GM19239 (cell line): ENCODE measurements around the gene SLC25A21.

ENCODE experiments used
- DNase-seq: peaks from one replicate; pipeline ENCODE4 v3.0.0; 2011; ENCODE audit warnings: low spot score; ENCODE audit not compliant: insufficient read length
- FAIRE-seq: peaks from 2 replicates; lab custom pipeline; 2011; peaks lifted over from hg19 to GRCh38; lab: Jason Lieb, UNC

Gene SLC25A21

DNA sequence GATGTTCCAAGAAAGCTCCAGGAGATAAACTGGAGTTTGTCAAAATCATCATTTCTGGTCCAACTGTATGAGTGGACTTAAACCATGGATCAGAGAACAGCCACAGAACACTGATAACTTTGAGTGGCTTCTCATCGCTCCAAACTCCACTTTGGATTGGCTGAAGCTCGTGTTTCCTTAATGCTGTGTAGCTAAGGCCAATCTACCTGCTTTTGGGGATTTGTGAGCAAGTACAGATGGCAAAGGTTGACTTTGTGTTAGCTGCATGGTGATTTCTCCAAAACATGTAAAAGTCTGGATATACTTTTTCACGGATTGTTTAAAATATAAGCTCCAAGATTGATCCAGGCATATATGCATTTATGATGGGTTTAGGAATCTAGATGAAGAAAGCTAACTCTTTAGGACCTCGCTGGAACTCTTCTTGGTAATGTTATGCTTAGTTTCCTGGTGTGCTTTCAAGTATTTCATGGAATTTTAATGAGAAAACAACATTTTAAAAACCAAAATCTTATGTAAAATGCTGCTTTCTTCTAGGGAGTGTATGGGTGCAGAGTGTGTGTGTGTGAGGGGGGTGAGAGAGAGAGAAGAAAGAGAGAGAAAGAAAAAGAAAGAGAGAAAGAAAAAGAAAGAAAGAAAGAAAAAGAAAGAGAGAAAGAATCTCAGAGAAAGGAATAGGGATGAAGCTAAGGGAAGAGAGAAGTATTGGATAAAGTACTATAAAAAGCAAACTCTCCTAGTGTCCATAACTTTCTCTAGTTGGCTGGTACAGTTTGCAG, 522.3 kb downstream of the SLC25A21 start:
- DNase-seq (no peak), FAIRE-seq (no peak)

DNA sequence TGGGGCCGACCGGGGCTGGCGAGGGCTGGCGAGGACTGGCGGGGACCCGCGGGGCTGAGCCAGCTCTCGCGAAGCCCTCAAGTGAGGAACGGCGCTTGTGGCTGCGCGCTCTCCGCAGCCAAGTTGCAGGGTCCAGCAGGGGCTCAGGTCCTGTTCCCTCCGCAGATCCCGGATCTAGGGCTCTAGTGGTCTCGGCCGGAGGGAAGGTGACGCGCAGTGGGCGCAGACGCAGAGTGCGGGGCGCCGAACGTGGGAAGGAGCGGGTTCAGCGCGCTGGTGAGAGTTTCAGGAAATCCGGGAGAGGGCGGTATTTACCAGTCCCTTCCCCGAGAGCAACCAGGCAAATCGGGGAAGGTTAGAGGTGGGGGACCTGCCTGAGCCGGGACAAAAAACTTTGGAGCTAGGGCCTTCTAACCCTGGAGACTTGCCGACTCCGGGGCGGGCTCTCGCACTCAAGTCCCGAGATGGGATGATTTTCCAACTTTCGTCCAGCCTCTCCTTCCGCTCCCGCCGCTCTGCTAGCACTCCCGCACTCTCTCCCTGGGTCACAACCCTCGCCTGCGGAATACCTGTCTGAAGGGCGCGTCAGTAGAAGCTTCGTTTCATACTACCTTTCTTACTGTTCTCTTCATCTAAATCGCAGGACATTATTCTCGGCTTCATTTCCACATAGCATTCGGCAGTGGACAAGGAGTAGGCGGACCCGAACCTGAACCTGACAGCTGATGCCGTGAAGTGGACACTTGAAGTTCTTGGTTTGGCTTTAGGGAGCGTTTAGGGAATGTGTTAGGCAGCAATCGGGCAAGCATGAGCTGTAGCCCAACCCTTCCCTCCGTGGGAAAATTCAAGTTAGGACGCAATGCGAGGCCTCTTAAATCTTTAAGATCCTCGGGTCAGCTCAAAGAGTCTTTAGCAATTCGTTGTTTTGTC, 524.3 kb downstream of the SLC25A21 start:
- no peak for DNase-seq
- FAIRE-seq, result no peak

DNA sequence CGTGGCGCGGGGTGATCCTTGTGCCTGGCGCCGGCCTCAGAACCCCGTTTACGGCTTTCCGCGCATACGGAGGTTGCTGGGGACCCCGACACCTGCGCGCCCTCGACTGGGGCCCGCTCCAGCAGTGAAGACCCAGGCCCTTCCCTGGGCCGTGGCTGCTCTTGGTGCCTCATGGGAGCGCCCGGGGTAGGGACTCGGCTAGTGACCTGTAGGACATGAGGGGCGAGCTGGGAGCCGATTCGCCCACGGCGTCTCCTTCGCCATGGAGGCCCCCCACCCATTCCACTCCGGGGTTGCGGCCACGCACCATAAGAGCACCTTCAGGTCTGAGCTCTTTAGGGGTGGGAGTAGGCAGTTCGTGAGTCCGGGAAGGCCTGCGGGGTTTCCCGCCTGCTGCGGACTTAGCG, 525.0 kb downstream of the SLC25A21 start:
- no peak for FAIRE-seq
- no peak for DNase-seq

DNA sequence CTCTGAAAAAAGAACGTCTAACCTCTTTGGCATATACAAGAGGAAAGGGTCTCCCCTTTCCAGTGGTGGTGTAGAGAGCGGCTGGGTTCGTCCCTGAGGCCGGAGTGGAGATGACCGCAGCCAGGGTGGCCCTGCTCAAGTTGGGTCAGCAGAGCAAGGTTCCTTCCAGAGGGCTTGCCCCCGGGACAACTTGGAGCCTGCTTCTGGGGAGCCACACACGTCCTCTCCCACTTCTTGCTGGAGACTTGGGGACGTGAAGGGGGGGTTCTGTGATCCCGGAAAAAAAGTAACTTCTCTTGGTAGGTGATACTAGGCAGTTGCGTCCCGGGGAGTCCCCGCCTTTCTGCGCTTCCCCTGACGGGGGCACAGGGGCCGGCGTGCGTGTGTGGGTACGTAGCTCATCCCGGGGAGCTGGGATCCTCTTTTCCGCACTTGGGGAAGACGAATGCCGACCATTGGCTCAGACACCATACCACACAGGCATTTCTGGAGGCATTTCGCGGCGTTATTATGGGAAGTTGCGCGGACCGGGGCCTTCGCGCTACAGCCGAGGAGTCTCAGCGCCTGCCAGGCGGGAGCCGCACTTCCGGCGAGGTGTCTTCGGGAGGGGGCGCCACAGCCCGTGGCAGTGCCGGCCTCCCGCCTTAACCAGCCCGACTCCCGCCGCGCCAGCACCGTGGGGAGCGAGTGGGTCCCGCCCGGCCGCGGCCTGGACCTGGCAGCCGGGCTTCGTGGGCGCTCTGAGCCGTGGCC, 525.6 kb downstream of the SLC25A21 start:
- DNase-seq (no peak), FAIRE-seq (no peak)

DNA sequence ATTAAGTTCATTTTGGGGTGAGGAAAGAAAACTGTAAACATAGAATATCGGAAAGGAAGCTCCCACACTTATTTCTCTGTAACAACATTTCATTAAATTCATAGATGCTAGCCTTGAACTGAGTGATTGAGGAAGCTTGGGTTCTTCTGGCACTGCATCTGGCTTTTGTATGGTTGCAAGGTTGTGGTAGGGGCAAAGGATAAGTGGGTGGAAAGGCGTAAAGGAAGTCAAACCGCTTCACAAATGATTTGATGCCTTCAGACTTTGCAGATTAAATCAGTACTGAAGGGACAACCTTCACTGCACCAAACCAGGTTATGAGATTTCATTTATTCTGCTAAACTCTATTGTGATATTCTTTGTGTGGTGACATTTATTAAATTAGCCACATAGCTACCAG, 538.8 kb downstream of the SLC25A21 start:
- DNase-seq (no peak), FAIRE-seq (no peak)
